D721Med (cell line): ENCODE results near the gene TNFRSF21.
"Not testable (repeated sequence)": the region's sequence is repeated elsewhere in the genome, so short reads cannot be mapped to it uniquely, and the experiment has no call there.

Experiments used
- DNase-seq: peaks from one replicate; pipeline ENCODE4 v3.0.0; 2011; ENCODE audit warnings: low spot score; ENCODE audit not compliant: insufficient read length
- FAIRE-seq: peaks from 2 replicates; lab custom pipeline; 2011; peaks lifted over from hg19 to GRCh38; lab: Jason Lieb, UNC
- CTCF ChIP-seq: IDR thresholded peaks from 2 replicates; pipeline ENCODE4 v1.5.1; 2012; ENCODE audit warnings: mild to moderate bottlenecking, control low read depth; ENCODE audit not compliant: insufficient read depth; ENCODE audit errors: missing control alignments

TNFRSF21 gene

DNA sequence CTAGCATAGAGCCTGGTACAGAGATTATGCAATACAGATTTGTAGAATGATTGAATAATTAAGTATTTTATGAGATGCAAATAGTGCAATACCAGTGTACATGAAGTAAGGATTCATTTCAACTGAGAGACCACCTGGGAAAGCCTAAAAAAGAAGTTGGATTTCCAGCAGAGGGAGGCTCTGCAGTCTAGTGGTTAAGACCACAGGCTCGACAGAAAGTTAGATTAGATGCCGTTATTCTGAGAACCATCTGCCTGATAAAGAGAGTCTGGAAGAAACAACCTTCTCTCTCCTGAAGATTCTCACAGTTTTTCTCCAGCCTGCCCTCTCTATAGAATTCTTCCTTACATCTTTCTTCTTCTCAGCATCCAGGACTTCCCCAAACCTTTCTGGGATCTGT lies 13.6 kb upstream of the TNFRSF21 start:
- FAIRE-seq (no peak), DNase-seq (no peak)
- TF ChIP-seq CTCF = no peak

- TF ChIP-seq CTCF = no peak
- FAIRE-seq (no peak), DNase-seq (no peak)
Measured at GRCh38 chr6:47321577-47321976, 11.9 kb upstream of the TNFRSF21 start.

- TF ChIP-seq CTCF = no peak
- DNase-seq = no peak
- no peak for FAIRE-seq
Measured at GRCh38 chr6:47319867-47320266, 10.2 kb upstream of the TNFRSF21 start.

GRCh38 chr6:47319382-47319781 lies 9.7 kb upstream of the TNFRSF21 start:
- FAIRE-seq = no peak
- no peak for TF ChIP-seq CTCF

GRCh38 chr6:47318236-47318989 lies 8.7 kb upstream of the TNFRSF21 start:
- TF ChIP-seq CTCF = no peak
- no peak for DNase-seq
- no peak for FAIRE-seq

More at GRCh38 chr6:47319382-47319781, 9.7 kb upstream of the TNFRSF21 start:
- DNase-seq = no peak

DNA sequence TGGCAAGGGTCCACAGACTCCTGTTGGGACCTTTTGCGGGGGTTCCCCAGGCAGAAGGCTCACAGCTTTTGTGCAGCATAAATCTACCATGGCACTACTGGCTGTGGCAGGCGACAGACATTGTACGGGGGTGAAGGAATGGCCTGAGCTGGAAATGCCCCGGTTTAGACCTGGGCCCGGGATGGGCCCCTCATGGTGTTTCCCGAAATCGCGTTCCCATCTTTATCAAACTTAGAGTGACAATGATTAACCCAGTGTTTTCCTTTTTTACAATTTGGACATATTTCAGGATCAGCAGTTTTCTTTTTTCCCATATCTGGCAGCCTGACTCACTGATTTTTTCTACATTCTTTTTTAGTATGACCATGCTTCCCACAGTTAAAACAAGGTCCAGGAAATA lies 5.5 kb upstream of the TNFRSF21 start:
- not testable (repeated sequence) for FAIRE-seq, DNase-seq

- TF ChIP-seq CTCF = no peak
- no peak for FAIRE-seq
Measured at GRCh38 chr6:47310131-47310480, 401 bp upstream of the TNFRSF21 start.

More at GRCh38 chr6:47310131-47310480, 401 bp upstream of the TNFRSF21 start:
- no peak for DNase-seq
